ENCODE results near the gene CFAP20DC.

- TF ChIP-seq CTCF (IDR thresholded peaks at IDR 0.05; ENCODE audit: low read length) (no peak), EZH2phosphoT487 (IDR thresholded peaks at IDR 0.05; ENCODE audit: low read length) (no peak)
Measured at GRCh38 chr3:59074764-59075163, 24.9 kb upstream of the CFAP20DC start.
